ENCODE measurements around the gene CYP4B1.

DNA sequence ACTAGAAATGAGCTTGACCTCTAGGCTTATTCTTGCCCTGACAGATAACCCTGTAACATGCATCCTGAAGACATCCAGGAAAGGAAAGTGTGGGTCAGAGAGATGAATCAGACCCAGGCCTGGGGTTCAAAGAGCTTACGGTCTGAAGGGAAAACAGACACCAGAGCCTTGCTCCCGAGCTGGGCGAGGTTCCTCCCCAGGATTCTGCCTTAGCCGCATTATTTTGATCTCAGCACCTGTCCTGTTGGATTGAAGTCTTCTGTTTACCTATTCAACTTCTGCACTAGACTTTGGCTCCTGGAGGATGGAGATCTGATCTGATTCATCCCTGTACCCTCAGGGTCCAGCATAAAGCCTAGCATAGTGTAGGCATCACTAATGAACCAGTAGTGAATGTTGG lies 1.9 kb downstream of the CYP4B1 start:
- TF ChIP-seq, protein P1, sequence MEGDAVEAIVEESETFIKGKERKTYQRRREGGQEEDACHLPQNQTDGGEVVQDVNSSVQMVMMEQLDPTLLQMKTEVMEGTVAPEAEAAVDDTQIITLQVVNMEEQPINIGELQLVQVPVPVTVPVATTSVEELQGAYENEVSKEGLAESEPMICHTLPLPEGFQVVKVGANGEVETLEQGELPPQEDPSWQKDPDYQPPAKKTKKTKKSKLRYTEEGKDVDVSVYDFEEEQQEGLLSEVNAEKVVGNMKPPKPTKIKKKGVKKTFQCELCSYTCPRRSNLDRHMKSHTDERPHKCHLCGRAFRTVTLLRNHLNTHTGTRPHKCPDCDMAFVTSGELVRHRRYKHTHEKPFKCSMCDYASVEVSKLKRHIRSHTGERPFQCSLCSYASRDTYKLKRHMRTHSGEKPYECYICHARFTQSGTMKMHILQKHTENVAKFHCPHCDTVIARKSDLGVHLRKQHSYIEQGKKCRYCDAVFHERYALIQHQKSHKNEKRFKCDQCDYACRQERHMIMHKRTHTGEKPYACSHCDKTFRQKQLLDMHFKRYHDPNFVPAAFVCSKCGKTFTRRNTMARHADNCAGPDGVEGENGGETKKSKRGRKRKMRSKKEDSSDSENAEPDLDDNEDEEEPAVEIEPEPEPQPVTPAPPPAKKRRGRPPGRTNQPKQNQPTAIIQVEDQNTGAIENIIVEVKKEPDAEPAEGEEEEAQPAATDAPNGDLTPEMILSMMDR (IDR thresholded peaks at IDR 0.05; ENCODE audit: low read depth, low read length) = no peak
- TF ChIP-seq EZH2phosphoT487 (IDR thresholded peaks at IDR 0.05; ENCODE audit: low read depth) = no peak
